Lower leg skin (tissue), 3 donors: Measurements from ENCODE around the gene MTNR1A.

Experiments
- CTCF ChIP-seq, 3 donors: fragments of 450-650 bp; IDR thresholded peaks; one replicate each; pipeline ENCODE4 v1.5.1; 2016; ENCODE audit warnings: antibody characterized with exemption in 3 of 3, mild to moderate bottlenecking in 3 of 3, moderate library complexity in 2 of 3
- POLR2A ChIP-seq, 2 donors: fragments of 450-650 bp; IDR thresholded peaks; one replicate each; pipeline ENCODE4 v1.6.1; 2016 to 2017; ENCODE audit warnings: antibody characterized with exemption in 2 of 2, mild to moderate bottlenecking in 1 of 2, moderate library complexity in 1 of 2

GRCh38 chr4:186563761-186564160, 8.4 kb upstream of the MTNR1A start:
- no peak for TF ChIP-seq POLR2A (IDR thresholded peaks at IDR 0.05)
- TF ChIP-seq CTCF (IDR thresholded peaks at IDR 0.05): no peak
